Endothelial cell (in vitro differentiated cells): Measurements from ENCODE around the gene ANG. TPM values are rescaled to one million over a fixed set of nuclear protein-coding genes. Genes with fewer than 3 reads are reported as not detected.
A peak's percentile ranks its signal among the peaks of the same experiment; 100 is the strongest.

Source experiments
- DNase-seq: peaks from one replicate; pipeline ENCODE4 v3.0.0; 2021; ENCODE audit warnings: low spot score
- H3K27ac Mint-ChIP-seq: one replicate; pipeline ENCODE4 v1.8.0; 2021; ENCODE audit warnings: mixed read lengths, inconsistent platforms; ENCODE audit not compliant: unreplicated experiment
- H3K27me3 Mint-ChIP-seq: one replicate; pipeline ENCODE4 v1.8.0; 2021; ENCODE audit warnings: mild to moderate bottlenecking, moderate library complexity, mixed read lengths, inconsistent platforms; ENCODE audit not compliant: unreplicated experiment
- H3K36me3 Mint-ChIP-seq: one replicate; pipeline ENCODE4 v1.8.0; 2021; ENCODE audit warnings: mild to moderate bottlenecking, low read depth, mixed read lengths, inconsistent platforms; ENCODE audit not compliant: unreplicated experiment
- H3K4me1 Mint-ChIP-seq: one replicate; pipeline ENCODE4 v1.8.0; 2021; ENCODE audit warnings: mild to moderate bottlenecking, mixed read lengths, inconsistent platforms; ENCODE audit not compliant: unreplicated experiment
- H3K4me3 Mint-ChIP-seq: one replicate; pipeline ENCODE4 v1.8.0; 2021; ENCODE audit warnings: mild to moderate bottlenecking, mixed read lengths, inconsistent platforms; ENCODE audit not compliant: unreplicated experiment
- H3K9me3 Mint-ChIP-seq: one replicate; pipeline ENCODE4 v1.8.0; 2021; ENCODE audit warnings: mixed read lengths, inconsistent platforms; ENCODE audit not compliant: unreplicated experiment
- CTCF ChIP-seq: fragments of 200-600 bp; sonication (generic); IDR thresholded peaks from one replicate; pipeline ENCODE4 v1.5.0; 2021; ENCODE audit warnings: antibody characterized with exemption; ENCODE audit not compliant: unreplicated experiment
- total RNA-seq: library from RNA; stranded (reverse); fragmentation: NEBNext Ultra II Directional; extraction: Animal tissue kit (Norgen Biotek cat#: 25700); gene quantifications from one replicate; pipeline ENCODE4 v1.2.1, GENCODE V29; 2021; ENCODE audit not compliant: unreplicated experiment

Gene ANG
- total RNA-seq, 1 donor from 2014 or later, result 6.5 TPM

GRCh38 chr14:20683891-20684661 lies 4.5 kb upstream of the ANG start, which contains the start of gene RNASE4:
RNASE4 (plus strand) TSS chr14:20684560; CDS start chr14:20699372, 14,812 bp downstream.
- peak; percentile 76 for DNase-seq
- no peak for TF ChIP-seq CTCF
- Mint-ChIP-seq H3K4me3 (peak within 1 kb of the TSS; percentile 90), H3K4me1 (peaks cover 6% of the 10 kb centered on the region), H3K27me3 (peaks cover 16% of the 10 kb centered on the region), H3K27ac (no peak within 1 kb of the TSS), H3K36me3 (peaks cover 6% of the 10 kb centered on the region), H3K9me3 (no peaks in the 10 kb centered on the region)

- DNase-seq, result peak; percentile 18
- Mint-ChIP-seq H3K4me3 (peak overlapping the region; percentile 90), H3K27me3 (peaks cover 16% of the 10 kb centered on the region), H3K9me3 (no peaks in the 10 kb centered on the region), H3K4me1 (peaks cover 6% of the 10 kb centered on the region), H3K27ac (no peak overlapping the region), H3K36me3 (peaks cover 6% of the 10 kb centered on the region)
- TF ChIP-seq CTCF, result no peak
Observed at GRCh38 chr14:20684662-20685456, 3.7 kb upstream of the ANG start.

- Mint-ChIP-seq H3K4me1 (peaks cover 6% of the 10 kb centered on the region), H3K9me3 (no peaks in the 10 kb centered on the region), H3K4me3 (no peak overlapping the region)
Observed at GRCh38 chr14:20686386-20687143, 2.0 kb upstream of the ANG start.

GRCh38 chr14:20687362-20688166 lies 1.0 kb upstream of the ANG start:
- Mint-ChIP-seq H3K4me1 (peaks cover 6% of the 10 kb centered on the region), H3K36me3 (no peaks in the 10 kb centered on the region), H3K9me3 (no peaks in the 10 kb centered on the region), H3K27ac (no peak overlapping the region), H3K4me3 (no peak overlapping the region), H3K27me3 (no peaks in the 10 kb centered on the region)
- DNase-seq, result no peak
- no peak for TF ChIP-seq CTCF

More at GRCh38 chr14:20686386-20687143, 2.0 kb upstream of the ANG start:
- Mint-ChIP-seq H3K27me3 (peaks cover 4% of the 10 kb centered on the region), H3K36me3 (peaks cover 5% of the 10 kb centered on the region), H3K27ac (no peak overlapping the region)
- DNase-seq, result no peak
- no peak for TF ChIP-seq CTCF
